Epithelial cell of proximal tubule (primary cell): ENCODE results near the gene DACT3. TPM values are rescaled to one million over a fixed set of nuclear protein-coding genes. Genes with fewer than 3 reads are reported as not detected.
A peak's percentile ranks its signal among the peaks of the same experiment; 100 is the strongest.

ENCODE experiments used
- DNase-seq: peaks from one replicate; pipeline ENCODE4 v3.0.0-alpha.2; 2011; ENCODE audit warnings: low read depth
- H3K4me3 ChIP-seq: 2 replicates; pipeline ENCODE4 v1.5.1; 2011; ENCODE audit warnings: low read depth, mild to moderate bottlenecking, low read length
- total RNA-seq: library from RNA; depleted of rRNA; stranded (reverse); fragments of >200 nt; gene quantifications from 2 replicates; pipeline ENCODE4 v1.2.3, GENCODE V29; 2015
- TF ChIP-seq, protein P1 (sequence below): conservative IDR thresholded peaks from 2 replicates; pipeline ENCODE4 v1.5.1; 2012; ENCODE audit warnings: low read depth, mild to moderate bottlenecking, low read length

The DACT3 gene
- total RNA-seq, 1 donor from 2014 or later = not detected

DNA sequence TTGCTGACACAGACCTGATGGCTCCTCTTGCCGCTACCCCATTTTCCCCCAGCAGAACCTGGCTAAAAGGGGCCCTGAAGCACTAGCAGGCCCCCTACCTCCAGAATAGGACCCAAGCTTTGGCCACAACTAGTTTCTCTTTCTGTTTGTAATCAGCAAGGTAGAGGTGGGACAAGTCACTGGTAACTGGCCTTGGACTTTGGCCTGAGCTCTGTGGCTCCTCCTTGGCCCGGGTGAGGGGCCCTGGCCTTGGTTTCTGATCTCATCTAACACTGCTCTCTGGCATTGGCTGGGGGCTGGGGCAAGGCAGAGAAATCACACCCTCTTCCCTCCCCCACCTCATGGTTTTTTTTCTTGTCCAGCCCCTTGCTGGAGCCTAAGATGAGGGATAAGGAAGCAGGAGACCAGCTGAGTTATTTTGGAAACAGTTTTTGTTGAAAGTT, 57.8 kb downstream of the DACT3 start:
- DNase-seq = no peak

DNA sequence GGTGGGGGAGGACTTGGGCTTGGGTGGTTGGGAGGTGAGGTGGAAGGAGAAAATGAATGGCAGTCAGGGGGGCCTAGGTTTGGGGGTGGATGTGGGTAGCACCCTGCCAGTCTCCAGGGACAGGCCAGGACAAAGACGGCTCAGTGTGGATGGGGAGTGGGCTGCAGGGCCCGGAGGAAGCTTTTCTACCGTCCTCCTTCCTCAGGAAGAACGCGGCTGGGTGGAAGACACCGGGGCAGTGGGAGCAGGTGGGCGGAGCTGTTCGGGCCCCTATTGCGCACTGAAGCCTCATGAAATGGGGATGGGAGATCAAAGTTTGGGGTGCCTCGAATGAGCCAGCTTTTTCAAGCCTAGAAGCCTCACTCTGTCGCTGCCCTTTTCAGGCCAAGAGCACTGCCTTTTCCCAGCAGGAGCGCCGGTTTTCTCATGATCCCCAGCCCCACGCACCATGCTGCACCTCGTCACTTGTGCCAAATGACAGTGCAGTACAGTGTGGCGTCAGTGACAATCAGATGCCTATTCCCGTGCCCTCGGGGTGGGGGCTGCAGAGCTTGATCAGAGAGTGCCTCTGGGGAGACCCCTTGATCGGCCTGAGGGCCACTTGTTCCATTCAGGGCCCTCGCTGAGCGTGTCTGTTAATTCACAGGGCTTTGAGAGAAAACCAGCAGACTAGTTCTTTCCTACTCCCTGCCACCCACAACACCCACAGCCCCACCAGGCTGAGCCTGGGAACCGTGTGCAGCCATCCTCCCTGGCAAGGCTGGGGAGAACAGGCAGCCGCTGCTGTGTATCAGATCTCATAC, 58.4 kb downstream of the DACT3 start:
- peak overlapping the region; percentile 100 for H3K4me3 ChIP-seq
- no peak for DNase-seq
- TF ChIP-seq, protein P1, sequence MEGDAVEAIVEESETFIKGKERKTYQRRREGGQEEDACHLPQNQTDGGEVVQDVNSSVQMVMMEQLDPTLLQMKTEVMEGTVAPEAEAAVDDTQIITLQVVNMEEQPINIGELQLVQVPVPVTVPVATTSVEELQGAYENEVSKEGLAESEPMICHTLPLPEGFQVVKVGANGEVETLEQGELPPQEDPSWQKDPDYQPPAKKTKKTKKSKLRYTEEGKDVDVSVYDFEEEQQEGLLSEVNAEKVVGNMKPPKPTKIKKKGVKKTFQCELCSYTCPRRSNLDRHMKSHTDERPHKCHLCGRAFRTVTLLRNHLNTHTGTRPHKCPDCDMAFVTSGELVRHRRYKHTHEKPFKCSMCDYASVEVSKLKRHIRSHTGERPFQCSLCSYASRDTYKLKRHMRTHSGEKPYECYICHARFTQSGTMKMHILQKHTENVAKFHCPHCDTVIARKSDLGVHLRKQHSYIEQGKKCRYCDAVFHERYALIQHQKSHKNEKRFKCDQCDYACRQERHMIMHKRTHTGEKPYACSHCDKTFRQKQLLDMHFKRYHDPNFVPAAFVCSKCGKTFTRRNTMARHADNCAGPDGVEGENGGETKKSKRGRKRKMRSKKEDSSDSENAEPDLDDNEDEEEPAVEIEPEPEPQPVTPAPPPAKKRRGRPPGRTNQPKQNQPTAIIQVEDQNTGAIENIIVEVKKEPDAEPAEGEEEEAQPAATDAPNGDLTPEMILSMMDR = no peak

More for the DNA sequence above, 57.8 kb downstream of the DACT3 start:
- peak overlapping the region; percentile 100 for H3K4me3 ChIP-seq
- TF ChIP-seq, protein P1 = no peak

DNA sequence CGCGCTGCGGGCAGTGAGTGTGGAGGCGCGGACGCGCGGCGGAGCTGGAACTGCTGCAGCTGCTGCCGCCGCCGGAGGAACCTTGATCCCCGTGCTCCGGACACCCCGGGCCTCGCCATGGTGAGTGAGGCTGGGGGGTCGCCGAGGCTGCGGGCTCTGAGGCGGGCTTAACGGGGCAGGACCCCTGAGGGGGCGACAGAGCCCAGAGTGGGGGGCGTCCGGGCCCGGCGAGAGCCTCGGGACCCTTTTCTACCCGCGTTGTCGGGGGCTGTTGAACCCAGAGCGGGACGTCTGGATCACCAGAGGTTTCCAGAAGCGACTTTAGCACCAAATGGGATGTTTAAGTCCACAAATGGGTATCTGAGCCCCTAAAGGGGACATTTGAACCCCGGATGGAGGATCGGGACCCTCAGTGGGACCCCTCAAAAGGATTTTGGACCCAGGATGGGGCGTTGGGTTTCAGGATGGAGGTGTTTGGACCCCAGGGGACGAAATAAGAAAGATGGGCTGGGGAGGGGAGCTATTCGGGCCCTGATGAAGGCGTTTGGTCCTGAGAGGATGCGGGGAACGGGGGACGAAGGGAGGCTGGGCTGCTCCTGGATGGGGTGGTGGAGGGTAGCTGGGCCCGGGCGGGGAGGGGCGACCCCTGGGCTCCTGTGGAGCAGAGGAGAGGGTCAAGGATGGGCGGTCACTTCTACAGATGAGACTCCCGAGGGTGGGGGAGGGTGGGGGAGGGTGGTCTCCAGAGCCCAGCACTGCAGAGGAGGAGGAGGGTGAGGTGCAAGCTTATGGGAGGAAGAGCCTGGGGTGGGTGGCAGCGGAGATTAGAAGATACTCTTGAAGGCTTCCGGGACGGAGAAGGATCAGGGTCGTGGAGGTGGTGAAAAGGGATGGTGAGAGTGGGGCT, 59.4 kb downstream of the DACT3 start, which contains the start of gene CALM3:
TSS of gene CALM3 (plus strand) at position 13 of the 907 bp plus-strand sequence. CDS start at position 118, 105 bp downstream.
- H3K4me3 ChIP-seq = peak within 1 kb of the TSS; percentile 100

DNA sequence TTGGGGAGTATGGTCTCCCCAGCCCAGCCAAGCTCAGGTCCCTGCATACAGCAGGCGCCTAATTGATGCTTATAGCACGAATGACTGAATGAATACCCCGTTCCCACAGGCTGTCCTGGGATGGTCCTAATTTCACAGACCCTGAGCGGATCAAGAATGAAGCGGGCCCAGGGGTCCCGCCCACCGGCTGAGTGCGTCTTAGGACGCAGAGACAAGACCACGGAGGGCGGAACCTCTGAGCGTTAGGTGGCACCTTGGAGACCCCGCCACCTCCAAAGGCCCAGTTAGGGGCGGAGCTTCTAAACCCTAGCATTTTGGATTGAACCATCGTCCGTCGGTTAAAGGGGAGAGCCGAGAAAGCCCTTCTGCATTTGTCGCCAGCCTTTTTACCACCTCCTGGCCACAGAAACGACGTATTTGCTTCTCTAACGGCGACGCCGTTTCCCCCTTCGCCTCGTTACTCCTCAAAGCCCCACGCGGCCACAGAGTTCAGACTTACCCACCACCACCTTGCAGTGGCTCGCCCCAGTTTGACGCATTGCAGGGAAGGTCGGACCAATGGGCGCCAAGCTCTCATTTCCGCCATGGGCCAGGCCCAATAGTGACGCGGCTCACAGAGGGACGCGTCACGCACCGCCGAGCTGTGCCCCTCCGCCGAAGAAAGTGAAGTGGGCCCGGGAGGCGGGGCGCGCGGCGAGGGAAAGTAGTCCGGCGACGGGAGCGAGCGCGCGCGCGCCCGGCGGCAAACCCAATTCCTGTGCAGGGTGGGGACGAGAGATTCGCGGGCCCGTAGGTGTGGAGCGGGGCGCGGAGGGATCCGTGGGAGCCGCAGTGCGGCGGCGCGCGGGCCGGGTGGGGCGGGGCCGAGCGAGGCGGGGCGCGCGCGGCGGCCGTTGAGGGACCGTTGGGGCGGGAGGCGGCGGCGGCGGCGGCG, 60.3 kb downstream of the DACT3 start:
- H3K4me3 ChIP-seq = peak overlapping the region; percentile 100
- DNase-seq = peak; percentile 85
- TF ChIP-seq, protein P1 = no peak

More for the DNA sequence above, 59.4 kb downstream of the DACT3 start, which contains the start of gene CALM3:
- TF ChIP-seq, protein P1 = no peak
- no peak for DNase-seq

DNA sequence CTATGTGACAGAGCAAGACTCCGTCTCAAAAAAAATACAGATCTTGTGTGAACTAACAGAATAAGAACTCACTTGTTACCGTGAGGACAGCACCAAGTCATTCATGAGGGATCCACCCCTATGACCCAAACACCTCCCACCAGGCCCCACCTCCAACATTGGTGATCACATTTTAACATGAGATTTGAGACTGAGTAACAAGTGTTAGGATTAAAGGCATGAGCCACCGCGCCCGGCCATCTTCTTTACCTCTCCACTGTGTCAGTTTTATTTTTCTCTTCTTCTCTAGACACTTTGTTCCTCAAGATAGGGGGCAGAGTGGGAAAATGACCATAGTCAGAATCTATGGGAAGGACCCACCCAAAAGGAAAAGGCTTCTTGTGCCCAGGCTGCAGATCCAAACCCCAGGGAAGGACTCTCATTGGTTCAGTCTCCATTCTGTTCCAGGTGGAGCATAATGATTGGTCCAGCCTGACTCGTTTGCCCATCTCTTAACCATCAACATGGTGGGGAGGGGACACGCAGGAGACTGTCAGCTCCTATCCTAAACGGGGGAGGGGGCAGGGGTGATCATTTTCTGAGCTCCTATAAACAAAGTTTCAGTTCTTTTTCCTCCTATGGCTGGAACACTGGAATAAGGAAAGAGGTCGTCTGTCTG, 61.1 kb downstream of the DACT3 start:
- H3K4me3 ChIP-seq = peak overlapping the region; percentile 100
- TF ChIP-seq, protein P1 = no peak
- no peak for DNase-seq
